NCI-H526 treated with DMSO at 0.1 percent for 48 hours (cell line): Measurements from ENCODE around the gene CREM.
"Not testable (repeated sequence)": the region's sequence is repeated elsewhere in the genome, so short reads cannot be mapped to it uniquely, and the experiment has no call there.

Source experiments
- DNase-seq: peaks from one replicate; lab custom pipeline; 2025; lab: John Stamatoyannopoulos, UW

Gene CREM

DNA sequence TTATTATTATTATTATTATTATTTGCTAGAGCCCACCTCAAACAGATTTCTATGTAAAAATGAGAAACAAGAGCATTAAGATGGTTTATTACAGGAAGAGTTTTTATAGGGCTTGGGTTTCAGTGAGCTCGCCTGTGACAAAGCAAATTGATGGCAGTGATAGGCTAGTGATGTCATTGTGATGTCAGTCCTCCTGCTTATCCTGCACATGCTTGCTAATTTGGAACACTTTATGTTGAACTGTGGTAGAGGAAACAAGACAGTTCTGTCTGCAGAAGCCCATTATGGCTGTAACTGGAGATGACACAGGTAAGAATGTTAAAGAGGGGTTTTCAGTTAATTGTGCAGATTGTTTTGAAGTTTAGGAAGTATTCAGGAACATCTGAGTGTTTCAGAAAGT lies 68.3 kb downstream of the CREM start:
- DNase-seq: no peak

DNA sequence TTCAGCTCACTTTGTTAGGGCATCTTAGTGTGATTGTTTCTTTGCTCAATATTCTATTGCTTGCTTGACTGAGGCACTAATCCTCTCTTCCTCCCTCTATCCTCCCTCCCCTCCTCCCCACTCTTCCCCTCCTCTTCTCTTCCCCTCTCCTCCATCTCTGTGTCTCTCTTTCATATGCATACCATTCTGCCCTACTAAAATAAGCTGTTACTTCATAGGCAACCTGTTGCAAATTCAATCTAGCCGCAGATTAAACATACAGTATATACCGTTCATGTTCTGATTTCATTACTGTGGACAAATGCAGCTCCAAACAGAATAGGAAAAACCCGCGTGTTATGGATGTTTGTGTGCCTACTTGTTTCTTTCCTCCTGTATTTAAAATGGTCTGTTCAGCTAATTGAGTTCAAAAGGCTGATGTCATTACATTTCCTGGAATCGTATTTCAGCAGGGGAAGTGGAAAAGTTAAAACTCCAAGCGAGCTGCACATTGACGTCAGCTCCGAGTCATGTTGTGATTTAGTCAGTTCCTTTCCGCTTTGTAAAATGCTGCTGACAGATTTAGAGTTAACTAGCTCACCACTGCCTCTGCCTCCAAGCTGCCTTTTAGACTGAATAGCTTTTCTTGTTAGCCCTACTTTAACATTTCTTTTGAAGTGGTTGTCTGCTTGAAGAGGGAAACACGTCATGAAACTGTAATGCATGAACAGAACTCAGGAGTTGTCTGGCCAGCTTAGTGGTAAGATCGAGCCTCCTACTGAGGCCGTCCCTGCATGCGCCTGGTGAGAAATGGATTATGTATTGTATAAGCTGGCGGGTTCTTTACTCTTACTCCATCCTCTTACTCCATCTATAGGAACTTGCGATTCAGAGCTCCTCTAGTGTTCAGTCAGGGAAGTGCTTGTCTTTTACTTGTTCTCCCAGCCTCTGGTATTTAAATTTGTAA lies 69.0 kb downstream of the CREM start:
- peak; percentile 50 for DNase-seq

- DNase-seq: no peak
Observed at GRCh38 chr10:35200487-35200886, 73.8 kb downstream of the CREM start.

- no peak for DNase-seq
Observed at GRCh38 chr10:35201234-35201633, 74.6 kb downstream of the CREM start.

DNA sequence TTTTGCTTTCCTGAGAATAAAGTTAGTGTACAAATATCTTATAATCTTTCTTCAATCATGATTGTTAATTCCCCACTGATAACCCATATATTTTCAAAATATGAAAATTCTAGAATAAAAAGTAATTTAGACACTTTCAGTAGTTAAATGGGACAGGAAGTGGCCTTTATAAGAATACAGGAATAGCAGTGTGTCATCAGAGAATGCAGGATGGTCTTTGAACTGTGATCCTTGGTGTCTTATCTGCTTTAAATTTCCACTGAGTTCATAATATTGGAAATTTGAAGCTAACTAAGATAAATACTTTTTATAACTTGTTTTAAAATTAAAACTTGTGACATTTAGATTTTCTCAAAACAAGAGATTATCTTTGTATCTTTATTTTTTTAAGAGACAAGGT lies 75.4 kb downstream of the CREM start:
- DNase-seq: no peak

- no peak for DNase-seq
Observed at GRCh38 chr10:35203745-35204144, 77.1 kb downstream of the CREM start.

- DNase-seq: no peak
Observed at GRCh38 chr10:35204650-35205319, 78.1 kb downstream of the CREM start.

GRCh38 chr10:35206274-35206673 lies 79.6 kb downstream of the CREM start:
- no peak for DNase-seq

DNA sequence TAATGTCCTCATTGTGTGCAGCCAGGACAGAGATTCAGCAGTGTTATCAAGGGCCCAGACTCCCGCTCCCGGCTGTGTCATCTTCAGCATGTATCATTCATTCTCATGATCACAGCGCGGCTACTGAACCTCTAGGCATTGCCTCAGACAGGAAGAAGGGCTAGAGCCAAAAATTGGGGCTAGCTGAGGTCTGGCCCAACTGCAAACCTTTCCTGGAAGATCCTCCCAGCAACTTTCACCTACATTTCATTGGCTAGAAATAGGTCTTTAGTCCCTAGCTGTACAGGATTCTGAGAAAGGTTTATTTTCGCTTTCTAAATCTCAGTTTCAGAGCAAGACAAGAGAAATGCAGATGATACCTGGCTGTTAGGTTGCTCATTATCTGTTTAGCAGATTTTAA lies 81.9 kb downstream of the CREM start:
- no peak for DNase-seq

DNA sequence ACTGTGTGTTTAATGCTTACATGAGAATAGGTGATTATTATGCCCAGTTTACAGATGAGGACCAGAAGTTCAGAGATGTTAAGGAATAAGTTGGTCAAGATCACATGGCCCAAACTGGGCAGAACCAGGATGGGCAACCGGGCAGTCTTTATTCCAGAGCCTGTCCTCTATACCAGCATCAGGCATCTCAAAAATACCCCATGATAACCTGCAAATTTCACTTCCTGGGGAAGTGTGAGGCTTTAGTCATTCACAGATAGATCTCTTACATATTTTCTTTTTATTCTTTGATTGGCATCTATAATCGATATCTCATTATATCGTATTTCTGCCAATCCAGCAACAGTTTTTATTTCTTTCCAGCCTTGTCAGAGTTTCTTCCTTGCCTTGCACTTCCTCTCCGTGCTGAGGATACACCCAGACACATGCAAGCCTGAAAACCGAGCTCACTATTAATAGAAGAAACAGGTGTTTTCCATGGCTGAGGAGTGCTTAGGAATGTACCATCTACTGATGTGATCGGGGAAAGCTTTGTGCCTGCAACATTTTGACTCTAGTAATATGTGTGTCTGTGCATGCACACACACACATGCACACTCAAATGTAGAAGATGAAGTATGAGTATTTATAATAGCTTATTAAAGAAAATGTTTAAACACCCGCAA lies 82.4 kb downstream of the CREM start:
- DNase-seq: no peak

DNA sequence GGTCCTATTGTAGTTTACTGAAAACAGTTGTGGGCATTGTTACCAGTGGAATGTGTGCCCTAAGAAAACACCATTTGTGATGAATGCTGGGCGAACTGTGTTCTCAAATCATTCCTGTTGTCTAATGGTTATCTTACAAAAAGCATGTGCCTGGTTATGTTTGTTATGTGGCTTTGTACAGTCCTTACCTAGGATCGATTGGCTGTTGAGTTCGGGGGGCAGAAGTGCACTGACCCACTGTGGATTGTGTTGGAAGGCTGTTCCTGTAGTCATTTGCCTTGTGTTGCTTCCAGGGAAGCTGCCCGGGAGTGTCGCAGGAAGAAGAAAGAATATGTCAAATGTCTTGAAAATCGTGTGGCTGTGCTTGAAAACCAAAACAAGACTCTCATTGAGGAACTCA lies 84.3 kb downstream of the CREM start:
- no peak for DNase-seq

DNA sequence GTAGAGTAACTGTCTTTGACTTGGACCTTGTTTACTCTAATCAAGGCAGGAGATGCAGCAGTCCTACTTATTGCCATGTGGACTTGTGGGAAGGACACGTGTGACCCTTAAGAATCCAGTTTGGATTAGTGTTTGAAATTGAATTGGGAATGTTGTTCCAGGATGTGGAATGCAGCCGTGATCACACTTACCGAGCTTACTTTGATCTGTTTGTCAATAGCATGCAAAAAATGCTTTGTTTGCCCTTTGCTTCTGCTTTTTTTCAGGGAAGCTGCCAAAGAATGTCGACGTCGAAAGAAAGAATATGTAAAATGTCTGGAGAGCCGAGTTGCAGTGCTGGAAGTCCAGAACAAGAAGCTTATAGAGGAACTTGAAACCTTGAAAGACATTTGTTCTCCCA lies 84.7 kb downstream of the CREM start:
- no peak for DNase-seq

- no peak for DNase-seq
Observed at GRCh38 chr10:35212856-35213255, 86.2 kb downstream of the CREM start.

DNA sequence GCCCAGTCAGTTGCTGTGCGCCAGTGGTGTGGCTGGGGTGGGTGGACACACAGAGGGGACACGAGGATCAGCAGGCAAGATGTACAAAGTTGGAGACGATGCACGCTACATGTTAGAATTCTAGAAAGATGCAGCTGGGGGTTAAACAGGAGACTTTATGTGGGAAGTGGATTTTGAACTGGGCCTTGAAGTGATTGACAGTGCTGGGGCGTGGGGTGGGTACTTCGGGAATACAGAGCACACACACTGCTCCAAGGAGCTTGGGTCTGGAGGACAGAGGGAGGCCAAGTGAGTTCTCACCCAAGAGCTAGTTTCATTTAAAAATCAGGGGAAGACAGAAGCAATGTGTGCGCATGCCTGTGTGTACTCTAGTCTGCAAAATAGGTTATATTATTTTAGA lies 87.1 kb downstream of the CREM start:
- no peak for DNase-seq

DNA sequence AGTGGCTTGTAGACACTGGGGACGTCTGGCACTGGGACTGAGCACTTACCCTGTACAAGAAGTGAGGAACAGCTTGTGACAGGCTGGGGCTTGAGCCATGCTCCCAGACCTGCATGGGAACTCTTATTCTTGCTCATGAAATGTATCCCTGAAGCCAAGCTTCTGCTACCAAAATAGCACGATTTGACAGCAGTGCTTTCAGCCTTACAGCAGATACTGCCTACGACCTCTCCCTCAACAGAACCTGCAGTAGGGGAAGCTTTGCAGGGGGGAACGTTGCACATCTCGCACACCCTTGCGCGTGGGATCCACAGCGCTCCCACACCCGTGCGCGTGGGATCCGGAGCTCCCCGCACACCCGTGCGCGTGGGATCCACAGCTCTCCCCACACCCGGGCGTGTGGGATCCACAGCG lies 88.0 kb downstream of the CREM start:
- DNase-seq: no peak

- DNase-seq: no peak
Observed at GRCh38 chr10:35215107-35215506, 88.5 kb downstream of the CREM start.

- no peak for DNase-seq
Observed at GRCh38 chr10:35216303-35216905, 89.8 kb downstream of the CREM start.

GRCh38 chr10:35216956-35217355 lies 90.3 kb downstream of the CREM start:
- DNase-seq: not testable (repeated sequence)

DNA sequence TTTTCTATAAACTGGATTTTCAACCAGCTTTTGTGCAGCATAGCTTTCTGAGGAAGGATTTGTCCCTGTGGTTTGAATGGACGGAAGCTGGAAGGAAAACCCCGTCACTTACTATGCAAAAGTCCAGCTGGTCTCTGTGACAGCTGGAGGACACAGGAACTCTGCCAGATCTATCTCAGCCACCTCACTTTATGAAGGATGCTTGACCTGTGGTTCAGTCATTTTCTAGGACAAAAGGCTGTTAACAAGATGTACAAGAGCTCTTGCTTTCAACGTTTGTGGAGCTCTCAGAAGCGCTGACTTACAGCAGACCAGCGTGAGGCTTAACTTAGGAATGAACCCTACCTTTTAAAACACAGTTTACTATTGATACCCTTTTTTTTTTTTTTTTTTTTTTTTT lies 90.8 kb downstream of the CREM start:
- DNase-seq: no peak

- peak; percentile 24 for DNase-seq
Observed at GRCh38 chr10:35218339-35218955, 91.8 kb downstream of the CREM start.

DNA sequence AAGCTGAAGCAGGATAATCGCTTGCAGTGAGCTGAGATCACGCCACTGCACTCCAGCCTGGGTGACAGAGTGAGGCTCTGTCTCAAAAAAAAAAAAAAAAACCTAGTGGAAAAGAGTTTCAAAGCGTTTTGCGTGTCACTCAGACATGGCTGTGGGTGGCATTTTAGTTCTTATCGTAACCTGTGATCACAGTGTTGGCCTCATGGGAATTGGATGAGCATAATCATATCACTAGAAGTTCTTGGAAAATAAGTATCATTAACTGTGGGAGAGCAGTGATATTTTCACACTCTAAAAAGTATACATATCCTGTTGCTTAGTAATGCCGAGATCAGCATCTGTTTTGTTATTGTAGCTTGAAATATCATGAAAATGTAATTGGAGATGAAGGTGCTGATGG lies 92.6 kb downstream of the CREM start:
- DNase-seq: no peak
